SK-N-MC (cell line): ENCODE data around the gene SLC38A11.
"Not testable (repeated sequence)": the region's sequence is repeated elsewhere in the genome, so short reads cannot be mapped to it uniquely, and the experiment has no call there.

Source experiments
- DNase-seq: peaks from one replicate; pipeline ENCODE4 v3.0.0-alpha.2; 2011; ENCODE audit warnings: low read depth, low spot score
- H3K27ac ChIP-seq: fragments of 200-600 bp; sonication (generic); 2 replicates; pipeline ENCODE4 v1.5.1; 2016; ENCODE audit warnings: mixed run types
- H3K36me3 ChIP-seq: fragments of 200-600 bp; sonication (generic); 2 replicates; pipeline ENCODE4 v1.6.1; 2017; ENCODE audit warnings: antibody characterized with exemption, low read length, mixed read lengths; ENCODE audit not compliant: insufficient read depth
- H3K4me3 ChIP-seq: fragments of 200-600 bp; sonication (generic); 2 replicates; pipeline ENCODE4 v1.5.1; 2016
- H3K9ac ChIP-seq: fragments of 200-600 bp; sonication (generic); 2 replicates; pipeline ENCODE4 v1.8.0; 2017; ENCODE audit warnings: mixed run types, mixed read lengths; ENCODE audit not compliant: insufficient read length
- H3K9me3 ChIP-seq: fragments of 200-600 bp; sonication (generic); 2 replicates; pipeline ENCODE4 v1.6.1; 2017; ENCODE audit warnings: low read depth, mild to moderate bottlenecking, antibody characterized with exemption, low read length, moderate library complexity, mixed read lengths
- EZH2 ChIP-seq: fragments of 200-600 bp; sonication (generic); IDR thresholded peaks from one replicate; pipeline ENCODE4 v1.6.1; 2017; ENCODE audit warnings: antibody characterized with exemption
- FOXP2 ChIP-seq: optimal IDR thresholded peaks from 2 replicates; pipeline ENCODE3; 2011; ENCODE audit warnings: mild to moderate bottlenecking, moderate library complexity; ENCODE audit not compliant: insufficient read depth; ENCODE audit errors: extremely low read length, control extremely low read depth
- POLR2AphosphoS5 ChIP-seq: IDR thresholded peaks from 2 replicates; pipeline ENCODE4 v1.6.1; 2012; ENCODE audit warnings: mild to moderate bottlenecking, low read depth, low read length, borderline replicate concordance

SLC38A11 gene

GRCh38 chr2:164984428-164984827, 29.1 kb upstream of the SLC38A11 start:
- no peak for DNase-seq
- no peaks in the 10 kb centered on the region for H3K9me3 ChIP-seq

GRCh38 chr2:164981217-164981990, 26.1 kb upstream of the SLC38A11 start:
- Histone ChIP-seq H3K9me3 (no peaks in the 10 kb centered on the region), H3K4me3 (no peak overlapping the region), H3K36me3 (no peaks in the 10 kb centered on the region), H3K9ac (no peak overlapping the region), H3K27ac (no peak overlapping the region)
- no peak for DNase-seq
- no peak for TF ChIP-seq FOXP2

More at GRCh38 chr2:164984428-164984827, 29.1 kb upstream of the SLC38A11 start:
- Histone ChIP-seq H3K36me3 (no peaks in the 10 kb centered on the region), H3K27ac (no peak overlapping the region), H3K9ac (no peak overlapping the region), H3K4me3 (no peak overlapping the region)
- TF ChIP-seq FOXP2 (no peak), POLR2AphosphoS5 (no peak), EZH2 (no peak)

- DNase-seq, H3K4me3 ChIP-seq, H3K9ac ChIP-seq, H3K36me3 ChIP-seq, H3K9me3 ChIP-seq, H3K27ac ChIP-seq: not testable (repeated sequence)
These were observed 25.4 kb upstream of the SLC38A11 start for GRCh38 chr2:164980688-164981087.

- H3K9ac ChIP-seq = no peak overlapping the region
- no peak overlapping the region for H3K4me3 ChIP-seq
- DNase-seq = no peak
- H3K9me3 ChIP-seq = no peaks in the 10 kb centered on the region
- TF ChIP-seq EZH2 (no peak), POLR2AphosphoS5 (no peak), FOXP2 (no peak)
- no peaks in the 10 kb centered on the region for H3K36me3 ChIP-seq
- no peak overlapping the region for H3K27ac ChIP-seq
These were observed 23.8 kb upstream of the SLC38A11 start for GRCh38 chr2:164979113-164979512.

- H3K9me3 ChIP-seq, DNase-seq, H3K9ac ChIP-seq, H3K36me3 ChIP-seq: not testable (repeated sequence)
- peak overlapping the region; percentile 25; the same call in 1 of the 2 replicates for H3K4me3 ChIP-seq
- H3K27ac ChIP-seq = peak overlapping the region; percentile 75
These were observed 21.6 kb upstream of the SLC38A11 start for GRCh38 chr2:164976875-164977470.

- peak; percentile 39 for DNase-seq
- TF ChIP-seq EZH2 (no peak), POLR2AphosphoS5 (no peak)
These were observed 21.0 kb upstream of the SLC38A11 start for GRCh38 chr2:164976301-164976700.

GRCh38 chr2:164975891-164976290, 20.6 kb upstream of the SLC38A11 start:
- no peak for DNase-seq
- 0 out of 2 replicates have a peak overlapping the region, but pooled peaks have one; percentile 25 for H3K4me3 ChIP-seq
- TF ChIP-seq EZH2 = no peak
- TF ChIP-seq FOXP2 = no peak

More at GRCh38 chr2:164976301-164976700, 21.0 kb upstream of the SLC38A11 start:
- H3K4me3 ChIP-seq = peak overlapping the region; percentile 25; the same call in 1 of the 2 replicates
- no peaks in the 10 kb centered on the region for H3K9me3 ChIP-seq
- no peak overlapping the region for H3K9ac ChIP-seq
- H3K27ac ChIP-seq = peak overlapping the region; percentile 75
- H3K36me3 ChIP-seq = no peaks in the 10 kb centered on the region

GRCh38 chr2:164974221-164974620, 18.9 kb upstream of the SLC38A11 start:
- H3K4me3 ChIP-seq = no peak overlapping the region; the same call in 1 of the 2 replicates
- TF ChIP-seq POLR2AphosphoS5 (no peak; the same call in 1 of the 2 replicates), EZH2 (no peak), FOXP2 (no peak)
- no peak overlapping the region for H3K9ac ChIP-seq
- no peak overlapping the region; the same call in 1 of the 2 replicates for H3K27ac ChIP-seq
- H3K36me3 ChIP-seq = no peaks in the 10 kb centered on the region
- peak; percentile 50 for DNase-seq
- H3K9me3 ChIP-seq = no peaks in the 10 kb centered on the region

More at GRCh38 chr2:164975891-164976290, 20.6 kb upstream of the SLC38A11 start:
- Histone ChIP-seq H3K9ac (no peak overlapping the region), H3K36me3 (no peaks in the 10 kb centered on the region), H3K27ac (peak overlapping the region; percentile 75), H3K9me3 (no peaks in the 10 kb centered on the region)

- Histone ChIP-seq H3K27ac (no peak overlapping the region), H3K9me3 (no peaks in the 10 kb centered on the region), H3K4me3 (no peak overlapping the region), H3K36me3 (no peaks in the 10 kb centered on the region), H3K9ac (no peak overlapping the region)
- no peak for TF ChIP-seq EZH2
- TF ChIP-seq POLR2AphosphoS5 = no peak
- no peak for TF ChIP-seq FOXP2
- DNase-seq = no peak
These were observed 16.9 kb upstream of the SLC38A11 start for GRCh38 chr2:164972216-164972615.
